ENCODE data around the gene BBS2.

DNA sequence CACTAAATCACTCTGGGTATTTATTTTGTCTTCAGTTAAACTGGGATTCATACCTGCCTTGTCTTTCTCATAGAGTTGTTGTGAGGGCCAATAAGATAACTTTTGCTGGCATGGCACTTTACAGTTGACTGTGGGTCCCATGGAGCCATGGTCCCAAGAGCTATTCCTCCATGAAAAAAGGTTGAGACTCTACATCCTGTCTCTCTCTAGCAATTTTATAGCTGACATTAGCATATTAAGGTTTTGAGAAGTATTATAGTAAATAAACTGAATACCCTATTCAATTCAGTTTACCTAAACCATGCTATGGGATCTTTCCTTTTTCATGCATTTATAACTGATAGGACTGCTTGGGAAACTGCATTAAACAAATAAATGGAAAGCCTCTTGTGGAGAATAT is 51.0 kb downstream of the BBS2 start:
- TF ChIP-seq POLR2A (IDR thresholded peaks at IDR 0.05) (no peak), POLR2AphosphoS5 (IDR thresholded peaks at IDR 0.05) (no peak)
- TF ChIP-seq, protein P1, sequence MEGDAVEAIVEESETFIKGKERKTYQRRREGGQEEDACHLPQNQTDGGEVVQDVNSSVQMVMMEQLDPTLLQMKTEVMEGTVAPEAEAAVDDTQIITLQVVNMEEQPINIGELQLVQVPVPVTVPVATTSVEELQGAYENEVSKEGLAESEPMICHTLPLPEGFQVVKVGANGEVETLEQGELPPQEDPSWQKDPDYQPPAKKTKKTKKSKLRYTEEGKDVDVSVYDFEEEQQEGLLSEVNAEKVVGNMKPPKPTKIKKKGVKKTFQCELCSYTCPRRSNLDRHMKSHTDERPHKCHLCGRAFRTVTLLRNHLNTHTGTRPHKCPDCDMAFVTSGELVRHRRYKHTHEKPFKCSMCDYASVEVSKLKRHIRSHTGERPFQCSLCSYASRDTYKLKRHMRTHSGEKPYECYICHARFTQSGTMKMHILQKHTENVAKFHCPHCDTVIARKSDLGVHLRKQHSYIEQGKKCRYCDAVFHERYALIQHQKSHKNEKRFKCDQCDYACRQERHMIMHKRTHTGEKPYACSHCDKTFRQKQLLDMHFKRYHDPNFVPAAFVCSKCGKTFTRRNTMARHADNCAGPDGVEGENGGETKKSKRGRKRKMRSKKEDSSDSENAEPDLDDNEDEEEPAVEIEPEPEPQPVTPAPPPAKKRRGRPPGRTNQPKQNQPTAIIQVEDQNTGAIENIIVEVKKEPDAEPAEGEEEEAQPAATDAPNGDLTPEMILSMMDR (IDR thresholded peaks at IDR 0.05), result no peak
